HG03097 (cell line): ENCODE results near the gene PIGH.
"Not testable (repeated sequence)": the region's sequence is repeated elsewhere in the genome, so short reads cannot be mapped to it uniquely, and the experiment has no call there.

Experiments
- ATAC-seq: cut with Tn5 transposase; IDR thresholded peaks from one replicate; pipeline ENCODE4 v1.9.1; 2021; ENCODE audit not compliant: unreplicated experiment, low FRiP score

The PIGH gene

DNA sequence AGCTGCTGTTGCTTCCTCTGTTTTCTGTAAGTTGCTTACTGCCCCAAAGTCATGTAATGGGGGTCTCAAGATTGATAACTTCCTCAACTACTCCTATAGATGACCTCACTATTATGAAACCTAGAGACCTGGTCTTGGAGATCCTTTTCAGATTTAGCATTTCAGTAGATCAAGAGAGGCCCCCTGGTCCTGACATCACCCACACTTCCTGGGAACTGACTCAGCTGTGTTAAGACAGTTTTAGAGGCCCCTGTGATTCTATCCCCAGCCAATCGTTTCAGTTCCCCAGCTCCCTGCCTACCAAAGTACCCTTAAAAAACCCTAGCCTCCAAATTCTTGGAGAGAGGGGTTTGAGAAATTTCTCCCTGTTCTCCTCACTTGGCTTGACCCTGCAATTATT, 10.4 kb upstream of the PIGH start:
- ATAC-seq, result no peak

DNA sequence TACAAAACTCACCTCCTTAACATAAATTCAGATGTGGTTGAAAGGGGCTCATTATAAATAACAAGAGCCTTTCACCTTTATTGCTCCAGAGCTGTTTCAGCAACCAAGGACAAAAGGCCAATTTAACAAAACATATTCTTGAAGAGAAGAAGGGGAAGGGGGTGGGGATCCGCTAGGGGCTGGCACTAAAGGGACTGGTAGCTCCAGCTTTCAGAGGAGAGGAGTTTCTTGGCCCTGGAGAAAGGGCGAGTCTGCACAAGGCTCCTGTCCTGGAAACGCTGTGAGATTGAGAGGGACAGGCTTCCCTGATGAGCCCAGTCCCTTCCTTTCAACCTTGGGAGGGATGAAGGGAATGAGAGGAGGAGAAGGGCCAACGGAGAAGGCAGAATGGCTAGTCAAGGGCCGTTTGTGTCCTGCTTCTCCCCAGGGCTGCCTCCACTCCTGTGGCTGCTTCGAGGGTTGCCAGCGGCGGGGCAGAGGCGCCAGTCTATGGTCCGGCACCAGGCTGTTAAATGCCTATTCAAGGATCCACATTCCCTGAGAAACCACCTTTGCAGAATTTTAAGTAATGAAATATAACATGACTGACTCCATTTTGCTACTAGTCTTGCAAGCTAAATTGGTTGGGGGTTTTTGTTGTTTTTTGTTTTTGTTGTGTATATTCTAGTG, 9.7 kb upstream of the PIGH start:
- ATAC-seq, result no peak

DNA sequence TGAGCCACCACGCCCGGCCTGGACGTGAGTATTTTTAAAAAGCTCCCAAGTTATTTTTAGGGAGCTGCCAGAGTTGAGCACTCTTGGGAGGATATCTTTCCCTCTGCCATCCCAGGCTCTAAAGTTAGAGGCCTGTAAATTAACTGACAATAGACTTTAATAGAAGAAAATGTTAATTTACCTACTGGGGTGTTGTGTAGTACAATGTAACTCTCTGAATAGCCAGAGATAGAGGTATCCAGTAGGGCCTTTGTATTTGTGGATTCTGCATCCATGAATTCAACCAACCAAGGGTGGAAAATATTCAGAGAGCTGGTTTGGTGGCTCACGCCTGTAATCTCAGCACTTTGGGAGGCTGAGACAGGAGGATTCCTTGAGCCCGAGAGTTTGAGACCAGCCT, 7.6 kb upstream of the PIGH start:
- no peak for ATAC-seq

- peak; percentile 60 for ATAC-seq
These were observed 3.0 kb upstream of the PIGH start for GRCh38 chr14:67602995-67603545.

DNA sequence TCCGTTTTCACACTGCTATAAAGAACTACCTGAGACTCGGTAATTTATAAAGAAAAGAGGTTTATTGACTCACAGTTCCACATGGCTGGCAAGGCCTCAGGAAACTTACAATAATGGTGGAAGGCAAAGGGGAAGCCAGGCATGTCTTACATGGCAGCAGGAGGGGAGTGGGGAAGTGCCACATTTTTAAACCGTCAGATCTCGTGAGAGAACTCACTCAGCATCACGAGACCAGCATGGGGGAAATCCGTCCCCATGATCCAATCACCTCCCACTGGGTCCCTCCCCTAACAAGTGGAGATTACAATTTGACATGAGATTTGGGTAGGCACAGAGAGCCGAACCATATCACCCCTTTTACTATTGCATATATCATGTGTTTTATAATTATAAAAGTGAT, 2.0 kb upstream of the PIGH start:
- ATAC-seq, result no peak

GRCh38 chr14:67600562-67600974, 500 bp upstream of the PIGH start:
- ATAC-seq, result peak; percentile 1

DNA sequence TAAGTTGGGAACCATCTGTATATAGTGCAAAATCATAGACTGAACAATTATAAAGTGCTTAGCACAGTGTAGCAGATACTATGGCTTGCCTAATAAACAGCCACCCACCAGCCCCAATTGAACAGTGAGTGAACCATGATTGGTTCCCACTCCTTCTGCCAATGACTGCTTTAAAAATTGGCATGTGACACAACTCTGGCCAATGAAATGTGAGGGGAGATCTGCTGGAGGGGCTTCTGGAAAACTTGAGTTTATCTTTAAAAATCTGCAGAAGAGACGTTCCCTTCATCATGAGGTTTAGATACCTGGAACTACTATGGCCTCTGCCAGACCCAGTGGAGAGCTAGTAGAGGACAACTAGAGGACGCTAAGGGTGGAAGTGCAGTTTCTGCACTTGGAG, 4.7 kb downstream of the PIGH start:
- ATAC-seq, result no peak

DNA sequence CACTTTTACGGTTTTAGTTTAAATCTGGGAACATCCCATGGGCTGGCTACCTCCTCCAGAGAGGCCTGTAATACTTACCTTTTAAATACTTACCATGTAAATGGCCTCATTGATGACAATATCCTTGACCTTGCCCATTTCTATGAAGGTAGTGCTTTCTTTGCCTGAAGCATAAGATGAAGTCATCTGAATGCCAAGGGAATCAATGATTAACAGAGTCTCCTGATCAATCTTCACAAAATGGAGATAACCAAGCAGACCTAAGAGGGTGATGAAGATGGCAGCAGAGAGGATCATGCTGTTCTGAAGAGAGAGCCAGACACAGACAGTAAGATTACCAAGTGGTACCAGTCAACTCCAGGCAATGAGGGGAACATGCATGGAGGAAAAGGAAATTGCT, 6.4 kb downstream of the PIGH start:
- ATAC-seq, result not testable (repeated sequence)

GRCh38 chr14:67589204-67589770, 10.8 kb downstream of the PIGH start:
- ATAC-seq, result no peak

- ATAC-seq, result no peak
These were observed 13.7 kb downstream of the PIGH start for GRCh38 chr14:67586369-67586768.

DNA sequence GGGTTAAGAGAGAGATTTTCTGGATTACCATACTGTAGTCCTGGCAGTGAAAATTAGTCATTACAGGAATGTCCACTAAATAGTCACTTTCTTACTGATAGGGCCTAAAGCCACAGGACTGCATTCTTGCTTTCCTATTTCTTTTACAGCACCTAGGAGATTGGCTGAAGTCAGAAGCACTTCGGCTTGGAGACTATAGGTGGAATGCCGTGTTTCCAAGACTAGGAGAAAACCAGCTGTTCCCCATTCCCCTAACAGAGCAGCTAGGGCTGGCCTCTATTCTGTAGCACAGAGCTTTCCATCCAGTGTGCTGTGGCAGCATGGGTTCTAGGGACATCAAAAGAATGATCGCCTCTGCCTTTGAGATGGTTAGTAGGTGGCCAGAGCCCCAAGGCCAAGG, 15.1 kb downstream of the PIGH start:
- no peak for ATAC-seq

- ATAC-seq, result no peak
These were observed 16.1 kb downstream of the PIGH start for GRCh38 chr14:67583711-67584644.

- no peak for ATAC-seq
These were observed 18.0 kb downstream of the PIGH start for GRCh38 chr14:67582061-67582460.

DNA sequence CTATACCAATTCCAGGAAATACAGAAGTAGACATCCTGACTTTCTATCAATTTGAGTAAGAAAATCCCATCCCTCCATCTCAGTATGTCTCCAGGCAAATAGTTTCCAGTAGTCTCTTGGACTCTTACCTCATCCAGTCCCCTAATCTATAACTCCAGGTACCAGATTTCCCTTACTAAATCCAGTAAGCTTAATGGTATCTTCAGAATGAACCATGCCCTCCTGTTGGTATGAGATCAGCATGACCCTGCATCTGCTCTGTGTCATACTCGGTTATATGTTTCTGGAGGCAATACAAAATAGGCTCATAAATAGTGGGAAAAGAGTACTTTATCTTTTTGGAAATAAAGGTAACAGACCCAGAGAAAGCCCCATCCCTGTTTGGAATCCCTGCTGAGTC, 18.4 kb downstream of the PIGH start:
- no peak for ATAC-seq

GRCh38 chr14:67580336-67581171, 19.5 kb downstream of the PIGH start:
- no peak for ATAC-seq

DNA sequence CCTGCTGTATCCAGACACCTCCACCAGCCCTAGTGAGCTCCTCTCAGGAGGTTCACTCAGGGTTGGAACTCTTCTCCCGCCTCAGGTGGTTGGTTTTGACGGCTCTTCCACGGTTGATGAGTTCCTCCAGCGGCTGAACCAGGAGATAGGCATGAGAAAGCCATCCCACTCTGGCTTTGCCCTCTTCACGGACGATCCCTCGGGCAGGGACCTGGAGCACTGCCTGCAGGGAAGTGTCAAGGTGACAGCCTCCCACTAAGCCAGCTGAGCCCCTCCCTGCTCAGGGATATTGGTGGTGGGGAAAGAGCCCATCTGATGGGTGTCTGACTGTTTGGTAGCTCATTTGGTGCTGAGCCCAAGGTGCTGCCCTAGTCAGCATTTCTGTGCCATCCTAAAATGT, 20.4 kb downstream of the PIGH start:
- ATAC-seq, result no peak

DNA sequence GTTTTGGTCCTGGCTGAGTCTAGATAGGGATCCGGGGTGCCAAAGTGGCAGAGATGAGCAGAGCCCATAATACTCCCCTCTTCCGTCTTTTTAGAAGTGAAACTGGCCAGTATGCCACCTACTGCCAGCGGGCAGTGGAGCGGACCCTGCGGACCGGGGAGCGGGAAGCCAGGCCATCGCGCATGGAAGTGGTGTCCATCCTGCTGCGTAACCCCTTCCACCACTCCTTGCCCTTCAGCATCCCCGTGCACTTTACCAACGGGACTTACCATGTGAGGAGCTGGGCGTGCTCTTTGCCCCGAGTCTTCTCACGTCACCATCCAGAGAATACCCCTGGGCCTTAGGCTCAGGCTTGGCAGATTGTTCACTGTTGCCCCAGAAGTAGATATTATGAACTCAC, 21.0 kb downstream of the PIGH start:
- ATAC-seq, result no peak

- ATAC-seq, result no peak
These were observed 21.9 kb downstream of the PIGH start for GRCh38 chr14:67577909-67578749.

DNA sequence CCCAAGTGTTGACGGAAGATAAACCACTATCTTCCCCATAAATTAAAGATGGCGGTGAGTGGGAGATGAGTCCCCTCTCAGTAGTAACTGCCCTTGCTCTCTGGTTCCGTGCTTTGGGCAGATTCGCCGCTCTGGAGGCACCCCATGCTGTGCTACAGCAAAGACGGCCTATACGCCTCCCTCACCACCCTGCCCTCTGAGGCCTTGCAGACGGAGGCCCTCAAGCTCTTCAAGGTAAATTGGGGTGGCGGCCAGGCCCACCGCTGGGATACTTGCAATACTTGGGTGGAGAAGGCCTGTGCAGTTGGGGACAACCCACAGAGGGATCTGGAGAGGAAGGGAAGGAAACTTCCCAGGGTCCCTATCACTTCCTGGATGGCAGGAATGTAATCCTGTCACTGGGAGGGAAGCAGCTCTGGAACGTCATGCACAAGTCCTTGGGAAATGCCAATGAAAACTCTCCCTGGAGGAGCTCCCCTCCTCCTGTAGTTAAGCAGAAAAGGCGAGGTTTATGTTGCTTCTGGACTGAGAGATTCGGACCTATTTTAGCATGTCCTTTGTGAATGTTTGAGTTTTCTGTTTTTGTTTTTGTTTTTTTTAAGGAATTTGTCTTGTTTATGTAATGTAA, 22.8 kb downstream of the PIGH start:
- no peak for ATAC-seq
